GM12801 (cell line): ENCODE measurements around the gene SRPK2.

Source experiments
- CTCF ChIP-seq: IDR thresholded peaks from one replicate; pipeline ENCODE4 v1.5.1; 2011; ENCODE audit warnings: control low read depth; ENCODE audit not compliant: insufficient read length; ENCODE audit errors: extremely low read depth

SRPK2 gene

GRCh38 chr7:105297985-105298384 is 90.7 kb downstream of the SRPK2 start:
- TF ChIP-seq CTCF: no peak

- no peak for TF ChIP-seq CTCF
These were observed 91.4 kb downstream of the SRPK2 start for GRCh38 chr7:105297309-105297708.

DNA sequence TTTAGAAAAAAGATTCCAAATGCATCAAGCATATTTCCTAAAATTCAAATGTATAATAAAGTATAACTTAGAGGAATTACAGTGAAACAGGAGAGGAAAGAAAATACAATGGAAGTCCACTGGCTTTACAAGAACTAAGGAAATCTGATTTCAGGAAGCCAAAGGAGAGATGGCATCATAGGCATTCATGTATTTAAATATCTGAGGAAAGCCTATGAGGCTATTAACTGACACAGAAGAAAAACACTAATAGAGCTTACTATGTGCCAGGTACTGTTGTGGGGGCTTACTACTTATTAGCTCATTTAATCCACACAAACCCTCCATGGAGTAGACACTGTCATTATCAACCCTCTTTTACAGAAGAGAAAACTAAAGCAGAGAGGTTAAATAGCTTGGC is 92.2 kb downstream of the SRPK2 start:
- TF ChIP-seq CTCF: no peak

- no peak for TF ChIP-seq CTCF
These were observed 92.9 kb downstream of the SRPK2 start for GRCh38 chr7:105295596-105296352.

DNA sequence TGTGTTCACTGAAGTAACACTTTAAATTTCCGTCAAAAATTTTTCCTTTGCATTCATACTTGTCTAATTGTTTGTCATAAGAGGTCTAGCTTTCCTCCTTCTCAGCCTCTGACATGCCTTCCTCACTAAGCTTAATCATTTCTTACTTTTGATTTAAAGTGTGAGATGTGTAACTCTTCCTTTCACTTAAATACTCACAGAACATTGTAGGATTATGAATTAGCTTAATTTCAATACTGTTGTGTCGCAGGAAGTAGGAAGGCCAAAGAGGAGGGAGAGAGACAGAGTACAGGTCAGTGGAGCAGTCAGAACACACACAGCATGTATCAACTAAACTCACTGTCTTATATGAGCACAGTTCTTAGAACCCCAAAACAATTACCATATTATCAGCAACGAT is 99.0 kb downstream of the SRPK2 start:
- TF ChIP-seq CTCF: no peak

- TF ChIP-seq CTCF: no peak
These were observed 102.3 kb downstream of the SRPK2 start for GRCh38 chr7:105286441-105286840.

DNA sequence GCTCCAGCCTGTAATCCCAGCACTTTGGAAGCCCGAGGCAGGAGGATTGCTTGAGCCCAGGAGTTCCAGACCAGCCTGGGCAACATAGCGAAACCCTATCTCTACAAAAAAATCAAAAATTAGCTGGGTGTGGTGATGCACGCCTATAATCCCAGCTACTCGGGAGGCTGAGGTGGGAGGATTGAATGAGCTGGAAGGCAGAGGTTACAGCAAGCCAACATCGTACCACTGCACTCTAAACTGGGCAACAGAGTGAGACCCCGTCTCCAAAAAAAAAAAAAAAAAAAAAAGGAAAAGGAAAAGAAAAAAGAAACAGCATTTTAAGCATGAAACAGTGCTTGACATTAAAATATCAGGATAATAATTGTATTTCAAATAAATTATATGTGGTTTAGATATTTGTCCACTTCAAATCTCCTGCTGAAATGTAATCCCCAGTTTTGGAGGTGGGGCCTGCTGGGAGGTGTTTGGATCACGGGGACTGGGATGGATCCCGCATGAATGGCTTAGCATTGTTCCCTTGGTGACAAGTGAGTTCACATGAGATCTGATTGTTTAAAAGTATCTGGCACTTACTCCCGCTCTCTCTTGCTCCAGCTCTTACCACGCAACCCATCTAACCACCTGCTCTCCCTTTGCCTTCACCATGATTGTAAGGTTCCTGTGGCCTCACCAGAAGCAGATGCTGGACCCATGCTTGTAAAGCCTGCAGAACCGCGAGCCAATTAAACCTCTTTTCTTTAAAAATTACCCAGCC is 103.4 kb downstream of the SRPK2 start:
- TF ChIP-seq CTCF: no peak
